ENCODE measurements around the gene TGIF2.

DNA sequence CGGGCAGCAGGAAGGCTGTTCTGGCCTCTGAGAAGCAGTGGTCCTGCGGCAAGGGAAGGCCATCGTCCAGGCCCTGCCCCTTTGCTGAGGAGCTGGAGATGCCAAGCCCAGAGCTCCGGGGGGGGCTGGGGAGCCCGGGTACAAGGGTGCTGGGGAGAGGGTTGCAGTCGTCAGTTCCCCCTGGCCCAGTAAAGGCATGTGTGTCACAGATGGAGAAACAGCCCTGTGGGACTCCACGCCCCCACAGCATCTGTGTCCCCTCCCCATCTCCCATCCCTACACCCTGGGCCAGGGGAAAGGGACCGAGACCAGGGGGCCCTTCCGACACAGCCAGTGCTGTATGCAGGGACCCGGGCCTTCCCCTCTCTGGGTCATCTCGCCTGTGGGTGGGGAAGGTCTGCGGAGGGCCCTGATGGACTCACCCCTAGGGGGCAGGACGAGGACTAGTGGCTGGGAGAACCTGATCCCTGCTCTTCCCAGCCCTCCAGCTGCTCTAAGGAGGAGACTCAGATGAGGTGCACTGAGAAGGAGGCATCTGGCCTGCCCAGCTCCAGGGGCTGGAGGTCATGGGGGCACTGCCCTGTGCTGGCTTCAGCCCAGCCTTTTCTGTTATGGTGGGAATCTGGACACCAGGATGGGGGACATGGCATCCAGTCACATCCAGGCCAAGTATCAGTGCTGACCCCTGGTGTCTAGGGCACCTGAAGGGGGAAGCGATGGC lies 31.5 kb upstream of the TGIF2 start:
- TF ChIP-seq TAF1 (IDR thresholded peaks at IDR 0.05; ENCODE audit: borderline replicate concordance, low read depth, low read length) = no peak
- no peak for TF ChIP-seq POLR2AphosphoS5 (IDR thresholded peaks at IDR 0.05; ENCODE audit: low read depth, low read length)
- TF ChIP-seq POLR2A (IDR thresholded peaks at IDR 0.05; ENCODE audit: low read depth, low read length) = no peak

Data from GM12892 (cell line).